HL-60/S4 treated with phorbol 12-myristate 13-acetate at 8.2 ng/mL for 4 days and 3 days (cell line): Measurements from ENCODE around the gene PCDHB8.
"Not testable (repeated sequence)": the region's sequence is repeated elsewhere in the genome, so short reads cannot be mapped to it uniquely, and the experiment has no call there.

Experiments
- in situ Hi-C: fragments of 300-500 bp; cut with MboI; formaldehyde crosslinking; loops from 2 replicates; pipeline ENCODE4 v1.15.0; 2022; ENCODE audit warnings: low sequenced_read_pairs

PCDHB8 gene

GRCh38 chr5:141177577-141178191, at the start of gene PCDHB8:
TSS of gene PCDHB8 (plus strand) at chr5:141177790. CDS start at chr5:141178035, 245 bp downstream.
- in situ Hi-C loops = not testable (repeated sequence)

- in situ Hi-C loops = no loop called here
Measured at GRCh38 chr5:141135030-141135717, 42.4 kb upstream of the PCDHB8 start, which contains the start of gene PCDHB5. TSS of gene PCDHB5 (plus strand) at chr5:141135206. CDS start at chr5:141135435, 229 bp downstream.

GRCh38 chr5:141135718-141136266, 41.8 kb upstream of the PCDHB8 start:
- in situ Hi-C loops = no loop called here

GRCh38 chr5:141137346-141137745, 40.2 kb upstream of the PCDHB8 start:
- in situ Hi-C loops = not testable (repeated sequence)

GRCh38 chr5:141149812-141150211, 27.8 kb upstream of the PCDHB8 start, which contains the start of gene PCDHB6:
TSS of gene PCDHB6 (plus strand) at chr5:141150057. CDS start at chr5:141150258, 201 bp downstream.
- in situ Hi-C loops = no loop called here

- in situ Hi-C loops = no loop called here
Measured at GRCh38 chr5:141150224-141150992, 27.2 kb upstream of the PCDHB8 start.

GRCh38 chr5:141150993-141151325, 26.6 kb upstream of the PCDHB8 start:
- in situ Hi-C loops = no loop called here

- in situ Hi-C loops = not testable (repeated sequence)
Measured at GRCh38 chr5:141151632-141152031, 26.0 kb upstream of the PCDHB8 start.

GRCh38 chr5:141152096-141152495, 25.5 kb upstream of the PCDHB8 start:
- in situ Hi-C loops = not testable (repeated sequence)

GRCh38 chr5:141155540-141156374, 21.8 kb upstream of the PCDHB8 start:
- in situ Hi-C loops = no loop called here

GRCh38 chr5:141157356-141157755, 20.2 kb upstream of the PCDHB8 start:
- in situ Hi-C loops = not testable (repeated sequence)

- in situ Hi-C loops = not testable (repeated sequence)
Measured at GRCh38 chr5:141157901-141158300, 19.7 kb upstream of the PCDHB8 start.

- in situ Hi-C loops = no loop called here
Measured at GRCh38 chr5:141172381-141173204, 5.0 kb upstream of the PCDHB8 start, which contains the start of gene PCDHB7. TSS of gene PCDHB7 (plus strand) at chr5:141172644. CDS start at chr5:141172836, 192 bp downstream.

- in situ Hi-C loops = not testable (repeated sequence)
Measured at GRCh38 chr5:141174291-141175104, 3.1 kb upstream of the PCDHB8 start.

- in situ Hi-C loops = no loop called here
Measured at GRCh38 chr5:141175933-141176332, 1.7 kb upstream of the PCDHB8 start.

- in situ Hi-C loops = not testable (repeated sequence)
Measured at GRCh38 chr5:141179371-141179770, 1.8 kb downstream of the PCDHB8 start.

- in situ Hi-C loops = not testable (repeated sequence)
Measured at GRCh38 chr5:141179876-141180275, 2.3 kb downstream of the PCDHB8 start.

GRCh38 chr5:141180313-141180712, 2.7 kb downstream of the PCDHB8 start:
- in situ Hi-C loops = no loop called here

GRCh38 chr5:141182248-141182647, 4.7 kb downstream of the PCDHB8 start, which contains the start of gene PCDHB16:
TSS of gene PCDHB16 (plus strand) at chr5:141182387. CDS start at chr5:141182560, 173 bp downstream.
- in situ Hi-C loops = no loop called here
